Cardiac fibroblast (primary cell): ENCODE data around the gene TUBGCP6.
"Not testable (repeated sequence)": the region's sequence is repeated elsewhere in the genome, so short reads cannot be mapped to it uniquely, and the experiment has no call there.

Experiments
- DNase-seq, 2 donors: peaks; one replicate each; pipeline versions ENCODE4 v3.0.0 to v3.0.0-alpha.2; 2010; ENCODE audit warnings: low read depth in 2 of 2
- H3K4me3 ChIP-seq, 2 donors: replicated peaks in 1 of 2; 1 replicate in 1 of 2; 2 replicates in 1 of 2; pipeline ENCODE4 v1.5.1; 2011; ENCODE audit warnings: low read depth in 2 of 2, low read length in 2 of 2, mild to moderate bottlenecking in 2 of 2, moderate library complexity in 1 of 2
- TF ChIP-seq, protein P1 (sequence below): IDR thresholded peaks from one replicate; pipeline ENCODE4 v1.5.1; 2011; ENCODE audit warnings: low read depth, mild to moderate bottlenecking, low read length, inconsistent platforms

Gene TUBGCP6

DNA sequence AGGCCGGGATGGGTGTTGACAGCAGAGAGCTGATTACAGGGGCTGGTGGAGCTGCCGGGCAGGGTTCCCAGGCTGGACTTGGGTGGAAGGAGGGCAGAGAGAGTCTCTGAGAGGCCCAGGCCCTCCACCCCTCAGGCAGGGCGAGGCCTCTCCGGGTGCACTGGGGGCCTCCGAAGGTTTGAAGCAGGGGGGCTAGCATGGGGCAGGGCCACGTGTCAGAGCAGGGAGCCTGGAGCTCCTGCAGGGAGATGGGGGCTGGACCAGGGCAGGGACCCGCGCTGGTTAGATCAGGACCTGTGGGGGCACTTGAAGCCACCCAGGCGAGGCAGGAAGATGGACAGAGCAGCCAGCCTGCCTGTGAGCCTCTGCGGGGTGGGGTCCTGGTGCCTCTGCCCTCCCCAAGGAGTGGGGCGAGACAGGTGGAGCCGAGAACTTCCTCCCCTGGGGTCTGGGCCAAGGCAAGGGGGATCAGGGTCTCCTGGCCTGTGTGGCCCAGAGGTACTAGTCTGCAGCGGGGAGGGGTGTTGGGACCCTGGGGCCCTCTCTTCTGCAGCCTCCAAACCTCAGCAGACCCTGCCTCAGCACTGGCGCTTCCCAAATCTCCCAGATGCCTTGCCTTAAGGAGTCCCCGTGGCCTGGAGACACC lies 73.4 kb downstream of the TUBGCP6 start:
- H3K4me3 ChIP-seq: peak overlapping the region; percentile 32 to 59
- no peak for DNase-seq
- TF ChIP-seq, protein P1, sequence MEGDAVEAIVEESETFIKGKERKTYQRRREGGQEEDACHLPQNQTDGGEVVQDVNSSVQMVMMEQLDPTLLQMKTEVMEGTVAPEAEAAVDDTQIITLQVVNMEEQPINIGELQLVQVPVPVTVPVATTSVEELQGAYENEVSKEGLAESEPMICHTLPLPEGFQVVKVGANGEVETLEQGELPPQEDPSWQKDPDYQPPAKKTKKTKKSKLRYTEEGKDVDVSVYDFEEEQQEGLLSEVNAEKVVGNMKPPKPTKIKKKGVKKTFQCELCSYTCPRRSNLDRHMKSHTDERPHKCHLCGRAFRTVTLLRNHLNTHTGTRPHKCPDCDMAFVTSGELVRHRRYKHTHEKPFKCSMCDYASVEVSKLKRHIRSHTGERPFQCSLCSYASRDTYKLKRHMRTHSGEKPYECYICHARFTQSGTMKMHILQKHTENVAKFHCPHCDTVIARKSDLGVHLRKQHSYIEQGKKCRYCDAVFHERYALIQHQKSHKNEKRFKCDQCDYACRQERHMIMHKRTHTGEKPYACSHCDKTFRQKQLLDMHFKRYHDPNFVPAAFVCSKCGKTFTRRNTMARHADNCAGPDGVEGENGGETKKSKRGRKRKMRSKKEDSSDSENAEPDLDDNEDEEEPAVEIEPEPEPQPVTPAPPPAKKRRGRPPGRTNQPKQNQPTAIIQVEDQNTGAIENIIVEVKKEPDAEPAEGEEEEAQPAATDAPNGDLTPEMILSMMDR: no peak

DNA sequence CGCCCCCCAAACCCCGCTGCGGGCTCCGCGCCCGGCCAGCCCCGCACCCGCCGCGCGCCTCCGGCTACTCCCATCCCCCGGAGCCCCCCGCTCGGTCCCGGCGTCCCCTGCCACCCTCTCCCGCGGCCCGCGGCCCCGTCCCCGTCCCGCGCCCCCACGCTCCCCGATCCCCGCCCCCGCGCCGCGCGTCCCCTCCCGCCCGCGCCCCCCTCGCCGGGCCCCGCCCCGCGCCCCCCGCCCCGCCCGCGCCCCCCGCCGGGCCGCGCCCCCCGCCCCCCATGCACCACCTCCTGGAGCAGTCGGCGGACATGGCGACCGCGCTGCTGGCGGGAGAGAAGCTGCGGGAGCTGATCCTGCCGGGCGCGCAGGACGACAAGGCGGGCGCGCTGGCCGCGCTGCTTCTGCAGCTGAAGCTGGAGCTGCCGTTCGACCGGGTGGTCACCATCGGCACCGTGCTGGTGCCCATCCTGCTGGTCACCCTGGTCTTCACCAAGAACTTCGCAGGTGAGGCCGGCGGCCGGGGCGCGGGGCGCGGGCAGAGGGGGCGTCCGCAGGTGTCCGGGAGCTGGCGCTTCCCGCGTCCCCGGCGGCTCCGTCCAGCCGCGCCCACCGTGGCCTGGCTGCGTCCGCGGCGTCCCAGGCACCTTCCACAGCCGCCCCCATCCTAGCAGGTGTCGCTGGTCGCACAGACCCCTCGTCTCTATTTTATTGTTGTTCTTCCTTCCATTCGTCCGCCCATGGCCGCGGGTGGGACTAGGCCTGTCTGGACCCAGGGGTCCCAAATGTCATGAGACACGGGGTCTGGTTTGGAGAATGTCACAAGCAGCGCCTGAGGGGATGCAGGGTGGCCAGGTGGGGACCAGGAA lies 74.1 kb downstream of the TUBGCP6 start, which contains the start of gene PANX2:
Gene PANX2, plus strand, starts transcription at position 279 of the 866 bp plus-strand sequence. Its CDS starts 0 bp downstream, at position 279.
- H3K4me3 ChIP-seq: peak within 1 kb of the TSS; percentile 44 to 59
- no peak for DNase-seq
- TF ChIP-seq, protein P1: no peak

DNA sequence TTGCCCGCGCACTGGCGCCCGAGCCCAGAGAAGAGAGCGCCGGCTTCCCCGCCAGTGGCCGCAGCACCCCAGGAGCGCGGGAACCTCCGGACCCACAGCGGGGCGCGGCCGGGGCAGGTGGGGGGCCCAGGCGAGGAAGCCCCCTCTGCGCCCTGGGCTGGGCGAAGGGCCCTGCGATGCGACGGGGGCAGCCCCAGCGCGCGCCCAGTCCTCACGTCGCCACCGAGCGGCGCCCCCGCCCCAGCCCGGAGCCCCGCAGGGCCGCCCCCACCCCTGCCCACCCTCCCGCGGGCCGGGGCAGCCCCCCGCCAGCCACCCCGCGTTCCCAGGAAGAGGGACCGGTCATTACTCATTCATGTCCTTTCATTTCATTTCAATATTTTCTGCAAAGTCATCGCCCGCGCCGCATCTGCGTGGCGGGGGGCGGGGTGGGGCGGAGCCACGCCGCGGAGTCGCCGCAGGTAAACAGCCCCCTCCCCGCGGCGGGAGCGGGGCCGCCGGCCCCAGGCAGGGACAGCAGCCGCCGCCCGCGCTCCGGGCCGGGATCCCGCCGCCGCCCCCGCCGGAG lies 75.0 kb downstream of the TUBGCP6 start:
- H3K4me3 ChIP-seq: peak overlapping the region; percentile 22 to 59
- TF ChIP-seq, protein P1: no peak
- peak; percentile 37 to 41 for DNase-seq

DNA sequence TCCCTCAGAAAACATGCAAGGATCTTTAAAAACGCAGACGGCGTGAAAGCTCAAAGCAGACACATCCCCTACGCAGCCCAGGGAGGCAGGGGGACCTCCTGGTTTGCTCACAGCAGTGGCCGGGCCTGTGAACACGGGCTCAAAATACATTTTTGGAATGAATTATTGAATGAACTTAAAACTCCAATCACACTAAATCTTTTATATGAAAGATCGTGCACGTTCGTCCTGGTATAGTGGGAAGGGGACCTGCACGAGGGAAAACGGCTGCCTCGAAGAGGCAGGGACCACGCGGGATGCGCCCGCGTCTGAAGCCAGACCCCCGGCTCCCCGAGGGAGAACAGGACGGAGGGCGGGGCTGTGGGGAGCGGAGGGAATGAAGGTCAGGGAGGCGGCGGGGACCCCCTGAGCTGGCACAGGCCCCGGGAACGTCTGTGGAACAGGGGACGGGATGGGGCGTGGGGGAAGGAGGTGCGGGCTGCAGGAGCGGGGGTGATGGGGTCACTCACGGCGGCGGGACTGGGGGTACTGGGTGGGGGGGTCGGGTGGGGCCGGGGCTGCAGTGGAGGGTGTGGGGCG lies 75.6 kb downstream of the TUBGCP6 start:
- TF ChIP-seq, protein P1: no peak
- peak overlapping the region in 1 of 2 donors; percentile 59 for H3K4me3 ChIP-seq
- no peak for DNase-seq

DNA sequence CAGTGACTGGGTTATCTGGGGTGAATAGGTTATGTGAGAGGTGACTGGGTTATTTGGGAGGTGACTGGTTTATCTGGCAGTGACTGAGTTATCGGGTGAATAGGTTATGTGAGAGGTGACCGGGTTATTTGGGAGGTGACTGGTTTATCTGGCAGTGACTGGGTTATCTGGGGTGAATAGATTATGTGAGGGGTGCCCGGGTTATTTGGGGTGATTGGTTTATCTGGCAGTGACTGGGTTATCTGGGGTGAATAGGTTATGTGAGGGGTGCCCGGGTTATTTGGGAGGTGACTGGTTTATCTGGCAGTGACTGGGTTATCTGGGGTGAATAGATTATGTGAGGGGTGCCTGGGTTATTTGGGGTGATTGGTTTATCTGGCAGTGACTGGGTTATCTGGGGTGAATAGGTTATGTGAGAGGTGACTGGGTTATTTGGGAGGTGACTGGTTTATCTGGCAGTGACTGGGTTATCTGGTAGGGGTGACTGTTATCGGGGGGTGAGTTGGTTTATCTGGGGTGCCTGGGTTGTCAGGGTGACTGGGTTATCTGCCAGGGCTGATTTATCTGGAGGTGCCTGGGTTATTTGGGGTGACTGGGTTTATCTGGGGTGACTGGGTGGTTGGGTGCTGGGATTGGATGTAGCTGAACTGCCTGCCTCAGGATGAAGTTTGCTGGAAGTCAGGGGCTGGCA lies 76.2 kb downstream of the TUBGCP6 start:
- H3K4me3 ChIP-seq, DNase-seq: not testable (repeated sequence)

DNA sequence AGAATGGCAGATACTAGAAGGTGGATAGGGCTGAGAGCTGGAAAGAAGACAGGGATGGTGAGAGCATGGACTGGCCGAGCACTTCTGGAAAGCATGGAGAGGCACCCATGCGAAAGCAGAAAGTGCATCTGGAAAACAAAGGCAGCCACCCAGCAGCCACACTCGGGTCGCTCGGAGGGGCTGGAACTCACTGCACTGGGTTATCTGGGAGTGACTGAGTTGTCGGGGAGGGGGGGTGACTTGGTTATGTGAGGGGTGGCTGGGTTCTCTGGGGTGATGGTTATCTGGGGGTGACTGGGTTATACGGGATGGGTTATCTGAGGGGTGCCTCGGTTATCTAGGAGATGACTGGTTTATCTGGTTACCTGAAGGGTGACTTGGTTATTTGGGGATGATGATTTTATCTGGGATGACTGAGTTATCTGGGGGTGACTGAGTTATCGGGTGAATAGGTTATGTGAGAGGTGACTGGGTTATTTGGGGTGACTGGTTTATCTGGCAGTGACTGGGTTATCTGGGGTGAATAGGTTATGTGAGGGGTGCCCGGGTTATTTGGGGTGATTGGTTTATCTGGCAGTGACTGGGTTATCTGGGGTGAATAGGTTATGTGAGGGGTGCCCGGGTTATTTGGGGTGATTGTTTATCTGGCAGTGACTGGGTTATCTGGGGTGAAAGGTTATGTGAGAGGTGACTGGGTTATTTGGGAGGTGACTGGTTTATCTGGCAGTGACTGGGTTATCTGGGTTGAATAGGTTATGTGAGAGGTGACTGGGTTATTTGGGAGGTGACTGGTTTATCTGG lies 76.9 kb downstream of the TUBGCP6 start:
- TF ChIP-seq, protein P1: no peak
- no peak overlapping the region for H3K4me3 ChIP-seq
- DNase-seq: no peak
